T-cell (primary cell): Measurements from ENCODE around the gene WNK2. TPM values are rescaled to one million over a fixed set of nuclear protein-coding genes. Genes with fewer than 3 reads are reported as not detected.

ENCODE experiments used
- ATAC-seq, 4 experiments: fragments of 200-7000 bp in 3 of 4; fragments of 150-1000 bp in 1 of 4; cut with Tn5 transposase; replicated peaks in 1 of 4; 1 replicate in 3 of 4; 2 replicates in 1 of 4; pipeline ENCODE4 v1.10.0; 2021; ENCODE audit warnings: moderate library complexity in 3 of 4, mild to moderate bottlenecking in 2 of 4, moderate number of reproducible peaks in 1 of 4
- CTCF ChIA-PET, 2 donors: fragments of 300-600 bp; sonication (Branson Sonifier 250); formaldehyde crosslinking; loops; one replicate each; lab custom pipeline; 2022; ENCODE audit warnings: antibody characterized with exemption in 2 of 2; lab: Charles Lee
- POLR2A ChIA-PET, 2 donors: fragments of 300-600 bp; sonication (Branson Sonifier 250); formaldehyde crosslinking; loops; one replicate each; lab custom pipeline; 2022; ENCODE audit warnings: antibody characterized with exemption in 2 of 2; lab: Charles Lee
- DNase-seq, 35 experiments: peaks; one replicate each; pipeline versions ENCODE4 v3.0.0 to v3.0.0-alpha.2; 2013 to 2023
- H3K27ac ChIP-seq: one replicate; pipeline ENCODE4 v1.5.1; 2013; ENCODE audit warnings: low read length
- H3K27me3 ChIP-seq, 2 experiments: replicated peaks in 1 of 2; 1 replicate in 1 of 2; 2 replicates in 1 of 2; pipeline versions ENCODE4 v1.6.1 to v1.7.0; 2013; ENCODE audit warnings: low read length in 1 of 2, mixed read lengths in 1 of 2; ENCODE audit not compliant: control insufficient read depth in 2 of 2, insufficient read depth in 2 of 2; ENCODE audit errors: extremely low read depth in 1 of 2
- H3K36me3 ChIP-seq, 2 donors: 1 replicate in 1 of 2; 2 replicates in 1 of 2; pipeline versions ENCODE4 v1.6.1 to v1.7.0; 2013; ENCODE audit warnings: low read length in 1 of 2; ENCODE audit not compliant: control insufficient read depth in 2 of 2, insufficient read depth in 1 of 2; ENCODE audit errors: extremely low read depth in 1 of 2
- H3K4me1 ChIP-seq, 2 experiments: 1 replicate in 1 of 2; 2 replicates in 1 of 2; pipeline versions ENCODE4 v1.6.1 to v1.7.0; 2013; ENCODE audit warnings: low read length in 2 of 2, mixed read lengths in 1 of 2; ENCODE audit not compliant: insufficient read depth in 2 of 2, control insufficient read depth in 1 of 2; ENCODE audit errors: extremely low read depth in 1 of 2
- H3K4me3 ChIP-seq, 2 donors: 1 replicate in 1 of 2; 2 replicates in 1 of 2; pipeline versions ENCODE4 v1.5.1 to v1.7.0; 2013; ENCODE audit warnings: mild to moderate bottlenecking in 2 of 2, low read length in 1 of 2, moderate library complexity in 1 of 2; ENCODE audit not compliant: control insufficient read depth in 1 of 2; ENCODE audit errors: extremely low read depth in 1 of 2
- H3K9me3 ChIP-seq: 2 replicates; pipeline ENCODE4 v1.7.0; 2013
- H3K27ac Mint-ChIP-seq, 2 donors: one replicate each; pipeline ENCODE4 v1.8.0; 2020 to 2021; ENCODE audit warnings: mild to moderate bottlenecking in 2 of 2, mixed read lengths in 2 of 2
- H3K27me3 Mint-ChIP-seq, 2 donors: one replicate each; pipeline ENCODE4 v1.8.0; 2021 to 2022; ENCODE audit warnings: mixed read lengths in 2 of 2
- H3K36me3 Mint-ChIP-seq: one replicate; pipeline ENCODE4 v1.8.0; 2021; ENCODE audit warnings: mixed read lengths
- H3K4me1 Mint-ChIP-seq, 3 donors: one replicate each; pipeline ENCODE4 v1.8.0; 2020 to 2022; ENCODE audit warnings: mixed read lengths in 3 of 3, mild to moderate bottlenecking in 1 of 3
- H3K4me3 Mint-ChIP-seq, 3 donors: one replicate each; pipeline ENCODE4 v1.8.0; 2020 to 2022; ENCODE audit warnings: mild to moderate bottlenecking in 3 of 3, mixed read lengths in 3 of 3, moderate library complexity in 3 of 3
- H3K9me3 Mint-ChIP-seq, 3 donors: one replicate each; pipeline ENCODE4 v1.8.0; 2020 to 2022; ENCODE audit warnings: mixed read lengths in 3 of 3
- WGBS: methylation state at CpG from one replicate; pipeline ENCODE4 v1.1.5; 2013; ENCODE audit warnings: missing lambda C conversion rate; ENCODE audit not compliant: insufficient coverage; 5-methylcytosine and 5-hydroxymethylcytosine counted together
- total RNA-seq, 35 experiments: library from RNA in 6 of 35; stranded (reverse) in 6 of 35; fragments of 120-200 nt in 1 of 35; gene quantifications; one replicate each; pipeline versions ENCODE4 v1.2.1 to v1.2.4 and lab custom pipeline; 2013 to 2026

The WNK2 gene
- total RNA-seq, 5 donors from 2014 or later (not counting 1 experiment from before 2014, with no cell fraction given): 0.12 to 0.95 (median 0.48) TPM

DNA sequence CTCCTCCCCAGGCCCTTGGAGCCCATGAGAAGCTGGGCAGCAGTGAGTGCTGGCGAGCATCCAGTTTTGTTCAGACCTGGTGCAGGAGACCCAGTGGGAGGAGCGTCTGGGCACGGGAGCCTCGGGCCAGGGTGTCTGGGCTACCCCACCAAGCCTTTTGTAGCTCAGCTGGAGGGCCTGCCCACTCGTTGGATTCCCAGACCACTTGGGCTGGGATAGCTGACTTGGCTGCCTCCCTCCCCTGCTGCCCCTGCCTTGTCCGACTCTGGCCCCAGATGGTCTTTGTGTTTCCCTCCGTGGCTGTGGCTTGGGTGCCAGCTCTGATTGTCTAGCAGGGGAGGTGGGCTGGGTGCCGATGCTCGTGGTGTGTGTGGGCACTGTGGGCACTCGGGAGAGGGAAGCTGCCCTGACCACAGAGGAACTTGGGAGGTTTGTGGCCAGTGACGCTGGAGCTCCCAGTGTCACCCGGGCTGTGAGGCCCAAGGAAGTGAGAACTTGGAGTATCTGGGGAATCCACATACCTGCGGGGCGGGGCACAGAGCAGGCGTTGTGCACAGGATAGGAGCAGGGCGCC lies 47.3 kb downstream of the WNK2 start:
- Histone ChIP-seq H3K4me3 (no peak overlapping the region), H3K27ac (no peak overlapping the region), H3K9me3 (no peaks in the 10 kb centered on the region), H3K36me3 (no peaks in the 10 kb centered on the region), H3K27me3 (peaks cover 0 to 66% of the 10 kb centered on the region in 2 experiments), H3K4me1 (peaks cover 0 to 9% of the 10 kb centered on the region in 2 experiments)
- ATAC-seq (no peak), DNase-seq (peak in 2 of 35 experiments; percentile 4 to 13)
- peaks cover 2 to 9% (median 3%) of the 10 kb centered on the region in 3 donors for H3K4me1 Mint-ChIP-seq
- CTCF ChIA-PET: no interaction called here
- no peak overlapping the region for H3K27ac Mint-ChIP-seq
- H3K27me3 Mint-ChIP-seq: peaks cover 21 to 24% of the 10 kb centered on the region in 2 donors
- no peaks in the 10 kb centered on the region for H3K9me3 Mint-ChIP-seq
- no peak overlapping the region for H3K4me3 Mint-ChIP-seq
- WGBS: 18% methylated on average over 15 of the region's 16 CpGs
- H3K36me3 Mint-ChIP-seq: no peaks in the 10 kb centered on the region
- POLR2A ChIA-PET: no interaction called here

- Mint-ChIP-seq H3K36me3 (no peaks in the 10 kb centered on the region), H3K9me3 (peaks cover 0 to under 1% (median 0%) of the 10 kb centered on the region in 3 donors), H3K4me3 (no peak overlapping the region), H3K4me1 (peaks cover 2 to 9% (median 3%) of the 10 kb centered on the region in 3 donors), H3K27me3 (peaks cover 21 to 24% of the 10 kb centered on the region in 2 donors), H3K27ac (no peak overlapping the region)
- Histone ChIP-seq H3K9me3 (no peaks in the 10 kb centered on the region), H3K27me3 (peaks cover 0 to 70% of the 10 kb centered on the region in 2 experiments), H3K4me1 (peaks cover 0 to 14% of the 10 kb centered on the region in 2 experiments), H3K27ac (no peak overlapping the region), H3K4me3 (no peak overlapping the region), H3K36me3 (no peaks in the 10 kb centered on the region)
- ATAC-seq (no peak), DNase-seq (no peak)
- ChIA-PET POLR2A (no interaction called here), CTCF (no interaction called here)
- 63% methylated on average over 10 of the region's 10 CpGs for WGBS
Observed at GRCh38 chr9:93231716-93232115, 47.8 kb downstream of the WNK2 start.

DNA sequence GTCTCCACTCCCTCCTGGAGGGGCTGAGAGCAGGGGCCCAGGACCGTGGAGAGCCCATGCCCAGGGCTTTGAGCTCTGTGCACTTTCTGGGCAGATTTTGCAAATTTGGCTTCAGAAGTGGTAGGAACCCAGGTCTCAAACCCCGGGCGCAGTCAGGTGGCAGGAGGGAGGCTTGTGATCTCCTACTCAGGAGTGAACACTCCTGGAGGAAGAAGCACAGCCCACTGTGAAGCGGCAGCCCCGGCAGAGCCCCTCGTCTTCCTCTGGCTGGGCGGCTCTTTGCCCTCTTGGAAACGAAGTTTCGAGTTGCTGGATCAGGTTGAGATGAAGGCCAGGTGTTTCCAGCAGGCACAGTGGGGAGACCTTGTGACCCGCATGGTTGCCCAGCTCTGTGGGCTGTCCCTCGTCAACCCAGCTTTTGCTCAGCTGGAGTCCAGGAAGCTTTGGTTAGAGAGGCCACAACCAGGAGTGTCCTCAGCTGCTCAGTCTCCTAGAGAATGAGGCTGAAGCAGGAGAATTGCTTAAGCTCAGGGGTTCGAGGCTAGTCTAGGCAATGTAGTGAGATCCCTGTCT lies 48.5 kb downstream of the WNK2 start:
- POLR2A ChIA-PET: no interaction called here
- Histone ChIP-seq H3K27me3 (peaks cover 0 to 72% of the 10 kb centered on the region in 2 experiments), H3K4me1 (peaks cover 0 to 22% of the 10 kb centered on the region in 2 experiments), H3K36me3 (no peaks in the 10 kb centered on the region), H3K4me3 (no peak overlapping the region), H3K9me3 (no peaks in the 10 kb centered on the region), H3K27ac (no peak overlapping the region)
- WGBS: 59% methylated on average over 6 of the region's 12 CpGs
- ATAC-seq: no peak
- CTCF ChIA-PET: interaction anchor here in 1 of 2 donors (0.7 kb wide), 1 partner anchor 357 kb away, joined by 4 read pairs; no protein-coding TSS in a partner anchor
- no peak overlapping the region for H3K4me3 Mint-ChIP-seq
- no peaks in the 10 kb centered on the region for H3K36me3 Mint-ChIP-seq
- peaks cover 9 to 11% (median 11%) of the 10 kb centered on the region in 3 donors for H3K4me1 Mint-ChIP-seq
- no peak for DNase-seq
- peaks cover 4 to 8% (median 6%) of the 10 kb centered on the region in 3 donors for H3K9me3 Mint-ChIP-seq
- no peak overlapping the region for H3K27ac Mint-ChIP-seq
- peaks cover 21 to 24% of the 10 kb centered on the region in 2 donors for H3K27me3 Mint-ChIP-seq

DNA sequence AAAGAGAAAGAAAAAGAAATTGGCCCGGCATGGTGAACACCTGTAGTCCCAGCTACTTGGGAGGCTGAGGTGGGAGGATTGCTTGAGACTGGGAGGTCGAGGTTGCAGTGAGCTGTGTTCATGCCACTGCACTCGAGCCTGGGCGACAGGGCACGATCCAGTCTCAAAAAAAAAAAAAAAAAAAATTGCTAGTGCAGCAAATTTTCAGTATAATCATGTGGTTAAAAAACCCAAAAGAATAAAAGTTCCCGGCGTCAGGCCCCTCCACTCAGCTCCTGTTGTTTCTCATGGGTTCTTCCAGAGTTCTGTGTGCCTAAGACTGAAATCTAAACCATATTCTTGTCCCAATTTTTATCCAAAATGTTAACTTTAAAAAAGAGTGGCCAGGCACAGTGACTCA lies 49.1 kb downstream of the WNK2 start:
- DNase-seq (no peak), ATAC-seq (no peak)
- H3K4me3 ChIP-seq: no peak overlapping the region
- Mint-ChIP-seq H3K36me3 (no peaks in the 10 kb centered on the region), H3K27ac (no peak overlapping the region), H3K9me3 (peaks cover 6 to 13% (median 9%) of the 10 kb centered on the region in 3 donors), H3K4me3 (no peak overlapping the region), H3K27me3 (peaks cover 20 to 24% of the 10 kb centered on the region in 2 donors), H3K4me1 (peaks cover 14 to 16% (median 16%) of the 10 kb centered on the region in 3 donors)
- H3K4me1 ChIP-seq: peaks cover 0 to 27% of the 10 kb centered on the region in 2 experiments
- no peaks in the 10 kb centered on the region for H3K36me3 ChIP-seq
- CTCF ChIA-PET: interaction anchor here in 1 of 2 donors (0.7 kb wide), 1 partner anchor 356 kb away, joined by 4 read pairs; no protein-coding TSS in a partner anchor
- POLR2A ChIA-PET: no interaction called here
- H3K27me3 ChIP-seq: peaks cover 0 to 72% of the 10 kb centered on the region in 2 experiments
- H3K9me3 ChIP-seq: no peaks in the 10 kb centered on the region
- 66% methylated on average over 4 of the region's 7 CpGs for whole genome bisulfite sequencing
- no peak overlapping the region for H3K27ac ChIP-seq

GRCh38 chr9:93234600-93234999 lies 50.7 kb downstream of the WNK2 start:
- H3K36me3 ChIP-seq: no peaks in the 10 kb centered on the region
- Mint-ChIP-seq H3K27me3 (peaks cover 14 to 20% of the 10 kb centered on the region in 2 donors), H3K27ac (no peak overlapping the region), H3K9me3 (peaks cover 6 to 13% (median 10%) of the 10 kb centered on the region in 3 donors), H3K36me3 (no peaks in the 10 kb centered on the region), H3K4me1 (peaks cover 15 to 22% (median 17%) of the 10 kb centered on the region in 3 donors), H3K4me3 (no peak overlapping the region)
- H3K4me3 ChIP-seq: no peak overlapping the region
- ChIA-PET CTCF (no interaction called here), POLR2A (no interaction called here)
- 86% methylated on average over 15 of the region's 15 CpGs for WGBS
- peaks cover 0 to 67% of the 10 kb centered on the region in 2 experiments for H3K27me3 ChIP-seq
- no peaks in the 10 kb centered on the region for H3K9me3 ChIP-seq
- H3K4me1 ChIP-seq: peaks cover 0 to 37% of the 10 kb centered on the region in 2 experiments
- ATAC-seq: no peak
- no peak overlapping the region for H3K27ac ChIP-seq
- no peak for DNase-seq

DNA sequence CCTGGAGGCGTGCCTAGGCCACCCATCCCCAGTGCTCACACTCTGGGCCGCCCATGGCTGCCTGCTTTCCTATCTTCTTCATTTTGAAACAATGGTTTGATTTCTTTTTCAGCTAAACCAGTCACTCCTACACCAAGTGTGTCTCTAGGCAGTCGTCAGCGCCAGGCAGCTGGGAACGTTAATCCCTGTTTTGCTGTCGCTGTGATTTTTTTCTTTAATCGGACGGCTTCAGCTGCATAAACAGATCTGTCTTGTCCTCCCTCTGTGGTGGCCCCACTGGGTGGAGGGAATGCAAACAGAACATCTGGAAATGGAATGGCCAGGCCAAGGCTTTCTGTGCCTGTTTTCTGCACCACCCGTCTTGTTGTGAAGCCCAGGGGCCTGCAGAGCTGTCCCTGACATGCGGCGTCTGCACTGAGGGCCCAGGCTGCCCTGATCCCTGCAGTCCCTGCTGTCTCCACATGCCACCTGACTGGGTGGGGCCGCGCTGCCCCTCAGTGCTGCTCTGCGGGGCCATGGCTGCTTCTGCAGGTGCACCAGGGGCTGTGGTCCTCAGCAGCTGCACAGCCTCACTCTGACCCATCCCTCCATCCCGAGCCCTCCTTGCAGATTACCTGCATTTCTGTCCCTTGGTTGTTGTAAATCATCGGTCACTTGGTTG lies 51.5 kb downstream of the WNK2 start:
- H3K27me3 ChIP-seq: peaks cover 0 to 58% of the 10 kb centered on the region in 2 experiments

More for the DNA sequence above, 51.5 kb downstream of the WNK2 start:
- Histone ChIP-seq H3K27ac (no peak overlapping the region), H3K4me3 (no peak overlapping the region), H3K36me3 (no peaks in the 10 kb centered on the region), H3K4me1 (peaks cover 0 to 37% of the 10 kb centered on the region in 2 experiments), H3K9me3 (no peaks in the 10 kb centered on the region)
- H3K4me1 Mint-ChIP-seq: peaks cover 15 to 22% (median 17%) of the 10 kb centered on the region in 3 donors
- H3K27ac Mint-ChIP-seq: no peak overlapping the region
- ATAC-seq (no peak), DNase-seq (no peak)
- H3K36me3 Mint-ChIP-seq: no peaks in the 10 kb centered on the region
- 95% methylated on average over 15 of the region's 16 CpGs for WGBS
- peaks cover 14 to 20% of the 10 kb centered on the region in 2 donors for H3K27me3 Mint-ChIP-seq
- H3K9me3 Mint-ChIP-seq: peaks cover 6 to 13% (median 10%) of the 10 kb centered on the region in 3 donors
- ChIA-PET POLR2A (no interaction called here), CTCF (no interaction called here)
- no peak overlapping the region for H3K4me3 Mint-ChIP-seq
